Gastroesophageal sphincter (tissue), 4 donors: ENCODE results near the gene CCNB2. TPM values are rescaled to one million over a fixed set of nuclear protein-coding genes. Genes with fewer than 3 reads are reported as not detected.

Experiments used
- ATAC-seq: fragments of 150-250 bp; one replicate; pipeline ENCODE4 v1.9.1; 2016; ENCODE audit warnings: mild to moderate bottlenecking, moderate library complexity
- H3K27ac ChIP-seq, 4 donors: fragments of 200-600 bp; sonication (generic) in 3 of 4; 1 replicate in 3 of 4; 2 replicates in 1 of 4; pipeline ENCODE4 v1.5.1; 2016 to 2019
- H3K27me3 ChIP-seq: fragments of 200-600 bp; sonication (generic); one replicate; pipeline ENCODE4 v1.5.1; 2019
- H3K36me3 ChIP-seq, 2 donors: fragments of 200-600 bp; sonication (generic); one replicate each; pipeline ENCODE4 v1.5.1; 2019; ENCODE audit warnings: control low read depth in 1 of 2
- H3K4me1 ChIP-seq, 3 donors: fragments of 200-600 bp; sonication (generic); 1 replicate in 2 of 3; 2 replicates in 1 of 3; pipeline ENCODE4 v1.5.1; 2016 to 2019; ENCODE audit warnings: control low read depth in 2 of 3
- H3K4me3 ChIP-seq, 2 donors: fragments of 200-600 bp; sonication (generic); one replicate each; pipeline ENCODE4 v1.5.1; 2019; ENCODE audit warnings: mild to moderate bottlenecking in 1 of 2, moderate library complexity in 1 of 2
- H3K9me3 ChIP-seq, 3 donors: fragments of 200-600 bp; sonication (generic); one replicate each; pipeline ENCODE4 v1.5.1; 2017 to 2019; ENCODE audit warnings: control low read depth in 2 of 3
- CTCF ChIP-seq, 4 experiments: fragments of 200-600 bp in 2 of 4; fragments of 450-650 bp in 2 of 4; sonication (generic) in 1 of 4; IDR thresholded peaks; one replicate each; pipeline ENCODE4 v1.5.1; 2017 to 2019; ENCODE audit warnings: antibody characterized with exemption in 4 of 4, mild to moderate bottlenecking in 2 of 4, moderate library complexity in 2 of 4
- EP300 ChIP-seq: sonication (generic); formaldehyde crosslinking; IDR thresholded peaks from one replicate; pipeline ENCODE4 v1.6.1; 2017; ENCODE audit warnings: antibody characterized with exemption, mild to moderate bottlenecking
- POLR2A ChIP-seq, 2 donors: fragments of 450-650 bp; IDR thresholded peaks; one replicate each; pipeline ENCODE4 v1.6.1; 2017; ENCODE audit warnings: antibody characterized with exemption in 2 of 2, mild to moderate bottlenecking in 2 of 2, moderate library complexity in 1 of 2
- POLR2AphosphoS5 ChIP-seq: sonication (generic); formaldehyde crosslinking; IDR thresholded peaks from one replicate; pipeline ENCODE4 v1.6.1; 2017; ENCODE audit warnings: antibody characterized with exemption
- WGBS, 2 donors: methylation state at CpG; one replicate each; pipeline ENCODE4 v1.1.5; 2018; ENCODE audit warnings: low coverage in 1 of 2; 5-methylcytosine and 5-hydroxymethylcytosine counted together
- total RNA-seq, 4 donors: library from RNA; depleted of rRNA; stranded (reverse); fragments of >200 nt; gene quantifications; one replicate each; pipeline ENCODE4 v1.1.0, GENCODE V29; 2016

Gene CCNB2
- total RNA-seq, 4 donors from 2014 or later, result 0.46 to 5.1 (median 0.93) TPM; not detected in 1

DNA sequence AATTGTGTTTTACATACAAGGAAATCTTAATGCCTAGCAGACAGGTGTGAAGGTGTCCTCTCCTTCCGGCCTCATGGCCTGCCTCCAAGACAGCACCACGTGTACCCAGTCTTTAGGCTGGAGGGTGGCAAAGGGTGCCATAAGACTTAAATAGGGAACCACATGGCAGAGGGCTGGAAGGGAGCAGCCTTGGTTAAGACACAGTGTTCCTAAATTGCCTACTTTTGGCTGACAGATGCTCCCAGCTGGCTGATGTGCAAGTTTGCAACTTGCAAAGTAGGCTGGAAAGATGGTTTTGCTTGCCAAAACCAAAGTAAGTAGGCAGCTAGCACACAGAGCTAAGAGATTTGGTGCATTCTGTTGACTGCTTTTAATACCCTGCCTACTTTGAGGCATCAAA is 45.2 kb downstream of the CCNB2 start:
- Histone ChIP-seq H3K27me3 (no peaks in the 10 kb centered on the region), H3K4me1 (peaks cover 0 to 39% (median 0%) of the 10 kb centered on the region in 3 donors), H3K4me3 (no peak overlapping the region), H3K27ac (no peak overlapping the region), H3K9me3 (no peaks in the 10 kb centered on the region), H3K36me3 (peaks cover 0 to 73% of the 10 kb centered on the region in 2 donors)
- ATAC-seq, result no peak
- no CpG with 5 or more reads among the region's 2 CpGs for WGBS, 2 donors
- TF ChIP-seq POLR2A (IDR thresholded peaks at IDR 0.05), result no peak
- TF ChIP-seq EP300, result no peak
- TF ChIP-seq POLR2AphosphoS5, result no peak
- no peak for TF ChIP-seq CTCF (IDR thresholded peaks at IDR 0.05)

DNA sequence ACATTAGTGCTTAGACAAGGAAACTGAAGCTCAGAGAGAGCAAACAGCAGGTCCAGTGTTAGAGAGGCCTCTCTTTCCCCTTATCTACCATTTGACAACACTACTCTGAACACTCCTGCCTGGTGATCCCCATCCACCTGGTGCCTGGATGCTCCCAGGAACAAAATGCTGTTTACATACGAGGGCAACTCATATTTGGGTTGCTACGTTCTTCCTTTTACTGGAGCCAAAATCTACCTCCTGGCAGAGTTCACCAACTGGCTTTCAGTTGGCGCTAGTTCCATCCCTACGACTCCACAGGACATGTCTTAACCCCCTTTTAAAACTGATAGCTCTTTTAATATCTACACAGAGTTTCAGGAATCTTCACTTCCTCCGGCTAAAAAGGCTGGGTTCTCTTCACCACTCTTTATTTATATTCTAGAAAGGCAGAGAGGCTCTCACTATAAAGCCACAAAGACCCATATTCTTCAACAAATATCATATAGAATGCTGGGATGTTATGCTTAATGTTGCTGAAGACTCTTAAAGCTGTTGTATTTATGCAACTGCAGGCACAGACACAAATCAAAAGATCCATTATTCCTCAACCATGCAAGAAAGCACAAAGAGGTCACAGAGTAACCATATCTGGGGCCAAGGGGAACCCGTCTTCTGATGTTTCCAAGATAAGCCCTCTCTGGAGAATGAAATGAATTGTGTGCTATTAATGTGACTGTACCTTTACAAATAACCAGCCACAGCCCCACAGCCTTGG is 47.9 kb downstream of the CCNB2 start:
- WGBS, 2 donors, result 79 to 98% methylated on average over 2 to 6 of the region's 6 CpGs
- Histone ChIP-seq H3K27me3 (no peaks in the 10 kb centered on the region), H3K27ac (no peak overlapping the region), H3K9me3 (no peaks in the 10 kb centered on the region), H3K4me1 (peaks cover 0 to 35% (median 0%) of the 10 kb centered on the region in 3 donors), H3K4me3 (no peak overlapping the region), H3K36me3 (peaks cover 0 to 86% of the 10 kb centered on the region in 2 donors)
- no peak for ATAC-seq
- no peak for TF ChIP-seq CTCF (IDR thresholded peaks at IDR 0.05)
- no peak for TF ChIP-seq POLR2A (IDR thresholded peaks at IDR 0.05)
- TF ChIP-seq EP300, result no peak
- no peak for TF ChIP-seq POLR2AphosphoS5

GRCh38 chr15:59153466-59153865 is 48.5 kb downstream of the CCNB2 start:
- ATAC-seq, result no peak
- WGBS, 2 donors, result 94 to 100% methylated on average over 1 to 5 of the region's 8 CpGs
- H3K36me3 ChIP-seq, result peaks cover 0 to 92% of the 10 kb centered on the region in 2 donors
- no peak overlapping the region for H3K4me3 ChIP-seq
- no peaks in the 10 kb centered on the region for H3K27me3 ChIP-seq
- H3K27ac ChIP-seq, result no peak overlapping the region
- H3K4me1 ChIP-seq, result peaks cover 0 to 29% (median 0%) of the 10 kb centered on the region in 3 donors
- no peaks in the 10 kb centered on the region for H3K9me3 ChIP-seq
- TF ChIP-seq POLR2AphosphoS5 (no peak), POLR2A (IDR thresholded peaks at IDR 0.05) (no peak), EP300 (no peak), CTCF (IDR thresholded peaks at IDR 0.05) (no peak)

- H3K4me3 ChIP-seq, result no peak overlapping the region
- peak overlapping the region in 1 of 4 donors; percentile 21 for H3K27ac ChIP-seq
- peaks cover 0 to 26% (median 0%) of the 10 kb centered on the region in 3 donors for H3K4me1 ChIP-seq
- no peaks in the 10 kb centered on the region for H3K9me3 ChIP-seq
- TF ChIP-seq EP300 (no peak), CTCF (IDR thresholded peaks at IDR 0.05) (no peak), POLR2AphosphoS5 (peak; percentile 14)
- ATAC-seq, result peak; percentile 79
- H3K36me3 ChIP-seq, result peaks cover 0 to 97% of the 10 kb centered on the region in 2 donors
- 17 to 30% methylated on average over 2 to 3 of the region's 8 CpGs for WGBS, 2 donors
- no peaks in the 10 kb centered on the region for H3K27me3 ChIP-seq
Observed at GRCh38 chr15:59154243-59154642, 49.3 kb downstream of the CCNB2 start.

GRCh38 chr15:59155431-59155830 is 50.5 kb downstream of the CCNB2 start:
- WGBS, 2 donors, result 70% methylated on average over 4 of the region's 4 CpGs; no CpG with 5 or more reads in 1 of the 2 donors
- TF ChIP-seq CTCF (IDR thresholded peaks at IDR 0.05) (no peak), POLR2AphosphoS5 (no peak), EP300 (no peak), POLR2A (IDR thresholded peaks at IDR 0.05) (no peak)
- H3K9me3 ChIP-seq, result no peaks in the 10 kb centered on the region
- no peak overlapping the region for H3K4me3 ChIP-seq
- H3K36me3 ChIP-seq, result peaks cover 0 to 96% of the 10 kb centered on the region in 2 donors
- no peaks in the 10 kb centered on the region for H3K27me3 ChIP-seq
- H3K4me1 ChIP-seq, result peaks cover 0 to 15% (median 0%) of the 10 kb centered on the region in 3 donors
- no peak for ATAC-seq
- no peak overlapping the region for H3K27ac ChIP-seq
